NOMO-1 treated with DMSO at 0.1 percent for 48 hours (cell line): ENCODE results near the gene FOXD1.
"Not testable (repeated sequence)": the region's sequence is repeated elsewhere in the genome, so short reads cannot be mapped to it uniquely, and the experiment has no call there.

Experiments
- DNase-seq: peaks from one replicate; lab custom pipeline; 2025; ENCODE audit not compliant: unreplicated experiment; lab: John Stamatoyannopoulos, UW

FOXD1 gene

GRCh38 chr5:73448463-73449136 is at the start of gene FOXD1:
FOXD1 (minus strand) TSS chr5:73448777; CDS start chr5:73448362, 415 bp downstream.
- DNase-seq: peak; percentile 15

- no peak for DNase-seq
These were observed 49.0 kb upstream of the FOXD1 start for GRCh38 chr5:73497497-73498056.

GRCh38 chr5:73496984-73497457 is 48.4 kb upstream of the FOXD1 start:
- peak; percentile 19 for DNase-seq

GRCh38 chr5:73495772-73496335 is 47.3 kb upstream of the FOXD1 start:
- DNase-seq: no peak

GRCh38 chr5:73494721-73495120 is 46.1 kb upstream of the FOXD1 start:
- DNase-seq: no peak

GRCh38 chr5:73493421-73493820 is 44.8 kb upstream of the FOXD1 start:
- DNase-seq: no peak

GRCh38 chr5:73491155-73491554 is 42.6 kb upstream of the FOXD1 start:
- no peak for DNase-seq

GRCh38 chr5:73490088-73490487 is 41.5 kb upstream of the FOXD1 start:
- DNase-seq: no peak

GRCh38 chr5:73488806-73489205 is 40.2 kb upstream of the FOXD1 start:
- no peak for DNase-seq

- DNase-seq: no peak
These were observed 39.2 kb upstream of the FOXD1 start for GRCh38 chr5:73487815-73488214.

- not testable (repeated sequence) for DNase-seq
These were observed 38.7 kb upstream of the FOXD1 start for GRCh38 chr5:73487257-73487656.

GRCh38 chr5:73486119-73486899 is 37.7 kb upstream of the FOXD1 start:
- no peak for DNase-seq

GRCh38 chr5:73485715-73486114 is 37.1 kb upstream of the FOXD1 start:
- DNase-seq: no peak

- no peak for DNase-seq
These were observed 35.9 kb upstream of the FOXD1 start for GRCh38 chr5:73484511-73484910.

GRCh38 chr5:73483676-73484075 is 35.1 kb upstream of the FOXD1 start:
- DNase-seq: no peak

GRCh38 chr5:73482383-73483136 is 34.0 kb upstream of the FOXD1 start:
- no peak for DNase-seq

GRCh38 chr5:73480500-73480899 is 31.9 kb upstream of the FOXD1 start:
- no peak for DNase-seq

- DNase-seq: no peak
These were observed 23.5 kb upstream of the FOXD1 start for GRCh38 chr5:73472116-73472515.

- DNase-seq: no peak
These were observed 23.1 kb upstream of the FOXD1 start for GRCh38 chr5:73471654-73472053.

- no peak for DNase-seq
These were observed 21.3 kb upstream of the FOXD1 start for GRCh38 chr5:73469878-73470277.

- DNase-seq: not testable (repeated sequence)
These were observed 20.1 kb upstream of the FOXD1 start for GRCh38 chr5:73468638-73469037.
